ENCODE data around the gene C3orf52.

C3orf52 gene

DNA sequence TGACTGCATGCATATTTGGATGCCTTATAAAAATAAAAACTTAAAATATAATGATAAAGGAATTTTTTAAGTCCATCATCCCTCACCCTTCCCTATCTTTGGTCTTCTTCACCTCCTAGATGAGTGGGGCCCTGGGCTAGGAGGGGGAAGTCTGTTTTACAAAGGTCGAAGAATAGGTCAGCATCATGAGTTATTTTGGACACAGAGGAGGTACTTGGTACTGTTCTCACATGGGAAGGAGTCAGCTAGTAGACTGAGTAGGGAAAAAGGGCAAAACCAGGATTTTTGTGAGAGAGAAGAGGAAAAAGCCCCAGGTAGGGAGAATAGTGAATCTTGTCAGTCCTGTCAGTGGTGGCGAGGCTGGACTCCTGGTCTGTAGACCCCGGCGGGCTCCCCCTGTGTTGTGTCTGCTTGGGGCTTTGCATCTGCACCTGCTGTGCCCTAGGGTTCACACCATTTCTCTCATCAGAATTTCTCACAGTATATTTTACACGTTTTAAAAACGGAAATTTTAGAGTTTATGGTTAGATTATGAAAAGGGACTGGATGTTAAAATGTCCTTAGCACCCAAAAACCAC, 29.7 kb downstream of the C3orf52 start:
- no peak for DNase-seq
- in situ Hi-C loops (cut with MboI; ENCODE audit: low pct_unique_long_range_greater_than_20kb, low sequenced_read_pairs) = no loop called here

- DNase-seq = no peak
- in situ Hi-C loops (cut with MboI; ENCODE audit: low pct_unique_long_range_greater_than_20kb, low sequenced_read_pairs) = no loop called here
Measured at GRCh38 chr3:112116748-112117186, 30.6 kb downstream of the C3orf52 start.

DNA sequence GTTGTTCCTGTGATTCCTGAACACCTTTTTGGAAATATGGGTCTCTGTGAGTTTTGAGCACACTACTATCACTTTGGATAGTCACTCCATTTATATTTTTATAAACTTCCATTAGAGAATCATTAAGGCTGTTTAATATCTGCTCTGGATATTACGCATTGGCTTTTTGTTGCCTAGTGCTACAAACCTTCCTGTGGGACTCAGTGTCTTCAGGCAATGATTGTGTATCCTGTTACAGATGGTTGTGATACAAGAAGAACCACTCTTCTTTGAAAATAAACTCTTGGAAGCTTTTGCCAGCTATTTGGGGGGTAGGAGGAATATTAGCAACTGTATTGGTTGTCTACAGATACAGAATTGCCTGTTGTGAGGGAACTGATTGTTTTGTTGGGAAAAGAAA, 31.2 kb downstream of the C3orf52 start:
- in situ Hi-C loops (cut with MboI; ENCODE audit: low pct_unique_long_range_greater_than_20kb, low sequenced_read_pairs) = no loop called here
- no peak for DNase-seq

DNA sequence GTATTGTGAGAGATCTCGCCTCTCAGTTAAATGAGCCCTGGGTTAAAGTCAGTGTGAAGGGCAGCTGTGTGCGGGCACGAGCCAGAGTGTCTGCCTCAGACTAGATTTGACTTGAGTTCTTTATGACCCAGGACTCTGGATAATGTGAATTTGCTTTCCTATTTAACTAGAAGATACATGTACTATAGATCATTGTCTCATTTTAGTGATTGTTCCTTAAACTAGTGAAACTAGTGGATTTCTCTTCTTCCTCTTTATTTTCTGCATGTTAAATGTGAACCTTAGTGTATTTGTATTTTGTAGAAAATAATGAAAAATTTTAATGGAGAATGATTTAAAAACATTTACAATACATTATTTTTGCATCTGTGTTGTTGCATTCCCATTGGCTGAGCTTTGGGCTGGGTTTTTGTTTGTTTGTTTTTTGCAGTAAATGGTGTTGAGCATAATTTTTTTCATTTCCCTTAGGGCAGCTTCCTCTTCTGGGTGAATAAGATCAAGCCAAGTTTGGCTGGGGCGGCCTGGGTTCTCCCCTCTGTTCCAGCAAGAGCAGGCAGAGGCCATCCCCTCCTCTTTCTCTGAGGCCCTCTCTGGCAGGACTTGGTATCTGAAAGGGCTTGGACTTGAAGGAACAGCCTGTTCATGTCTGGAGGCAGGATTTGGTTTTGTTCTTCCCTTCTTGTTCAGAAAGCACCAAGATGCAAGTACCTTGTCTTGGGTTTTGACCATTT, 31.8 kb downstream of the C3orf52 start:
- in situ Hi-C loops (cut with MboI; ENCODE audit: low pct_unique_long_range_greater_than_20kb, low sequenced_read_pairs) = no loop called here
- peak; percentile 18 for DNase-seq

DNA sequence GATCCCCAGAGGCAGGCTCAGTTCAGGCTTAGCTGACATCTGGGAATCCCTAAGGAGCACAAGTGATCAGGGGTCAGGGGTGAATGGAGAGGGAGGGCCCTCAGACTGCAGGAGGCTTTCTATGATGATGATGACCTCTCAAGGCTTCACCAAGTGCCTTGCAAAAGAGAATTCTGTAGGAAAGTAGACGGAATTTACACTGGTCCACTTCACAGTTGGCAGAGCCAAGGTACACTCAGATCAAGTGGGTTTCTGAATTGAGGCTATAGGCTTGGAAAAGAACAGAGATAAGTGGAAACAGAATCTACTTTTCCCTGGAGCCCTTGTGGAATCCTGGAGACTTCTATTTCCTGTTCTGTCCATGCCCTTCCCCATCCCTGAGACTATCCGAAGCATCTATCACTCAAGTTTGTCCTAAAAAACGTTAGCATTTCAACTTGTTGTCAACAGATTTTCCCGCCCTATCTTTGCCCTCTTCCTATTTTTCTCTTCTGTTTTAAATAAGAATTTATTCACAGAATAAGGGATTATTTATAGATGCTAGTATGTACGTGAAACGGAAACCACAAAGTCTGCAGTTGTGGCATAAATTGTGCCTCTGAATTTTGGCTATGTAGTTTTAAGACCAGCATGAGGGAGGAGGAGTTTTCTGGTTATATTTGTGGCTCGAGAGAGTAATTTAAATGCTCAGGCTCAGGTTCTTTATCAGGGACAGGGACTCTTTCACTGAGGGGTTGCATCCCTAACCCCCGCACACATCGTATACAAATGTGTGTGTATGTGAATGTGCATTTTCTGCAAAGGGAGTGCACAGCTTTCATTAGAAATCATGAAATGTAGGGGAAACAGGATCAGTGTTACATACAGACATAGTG, 34.0 kb downstream of the C3orf52 start:
- in situ Hi-C loops (cut with MboI; ENCODE audit: low pct_unique_long_range_greater_than_20kb, low sequenced_read_pairs) = no loop called here
- peak; percentile 41 for DNase-seq

- no peak for DNase-seq
- in situ Hi-C loops (cut with MboI; ENCODE audit: low pct_unique_long_range_greater_than_20kb, low sequenced_read_pairs) = no loop called here
Measured at GRCh38 chr3:112121577-112122547, 35.7 kb downstream of the C3orf52 start.

DNA sequence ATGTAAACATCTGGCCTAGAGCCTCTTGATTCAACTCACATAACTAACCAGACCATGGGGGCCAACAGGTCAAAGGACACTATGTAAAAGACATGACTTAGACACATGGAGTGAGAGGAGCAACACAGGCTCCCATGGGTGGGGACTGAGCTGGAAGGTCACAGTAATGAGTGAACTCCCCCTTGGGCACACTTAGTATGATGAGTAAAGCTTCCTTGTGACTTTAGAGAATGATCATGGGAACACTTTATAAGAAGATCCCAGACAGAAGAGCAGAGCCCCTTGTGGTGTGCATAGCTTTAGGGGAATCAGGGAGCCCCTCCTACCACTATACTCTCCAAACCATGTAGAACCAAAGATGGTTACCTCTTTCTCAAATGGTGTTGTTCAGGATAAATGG, 36.7 kb downstream of the C3orf52 start:
- DNase-seq = no peak
- in situ Hi-C loops (cut with MboI; ENCODE audit: low pct_unique_long_range_greater_than_20kb, low sequenced_read_pairs) = no loop called here

DNA sequence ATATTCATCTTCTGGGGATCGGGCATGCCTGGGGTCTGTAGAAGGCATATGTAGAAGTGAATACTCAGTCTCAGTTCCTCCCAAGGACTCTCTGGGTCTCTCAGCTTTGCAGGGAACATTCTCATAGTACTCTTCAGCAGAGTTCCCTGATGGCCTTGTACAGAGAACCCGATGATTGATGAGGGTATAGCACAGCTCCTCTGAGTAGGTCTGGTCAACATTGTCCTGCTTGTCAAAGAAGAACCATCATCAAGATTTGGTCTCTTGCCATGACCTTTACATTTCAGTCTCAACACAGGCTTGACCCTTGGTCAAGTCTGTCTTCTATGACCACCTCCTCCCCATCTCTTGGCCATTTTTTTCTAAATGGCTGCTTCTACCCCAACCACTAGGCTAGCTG, 37.4 kb downstream of the C3orf52 start:
- no peak for DNase-seq
- in situ Hi-C loops (cut with MboI; ENCODE audit: low pct_unique_long_range_greater_than_20kb, low sequenced_read_pairs) = no loop called here

- no peak for DNase-seq
- in situ Hi-C loops (cut with MboI; ENCODE audit: low pct_unique_long_range_greater_than_20kb, low sequenced_read_pairs) = loop anchor here (25.0 kb wide), 1 partner anchor 387 kb away; no protein-coding TSS in a partner anchor
Measured at GRCh38 chr3:112124907-112125607, 38.9 kb downstream of the C3orf52 start.

GRCh38 chr3:112126511-112126911, 40.3 kb downstream of the C3orf52 start:
- in situ Hi-C loops (cut with MboI; ENCODE audit: low pct_unique_long_range_greater_than_20kb, low sequenced_read_pairs) = loop anchor here (25.0 kb wide), 1 partner anchor 386 kb away; no protein-coding TSS in a partner anchor
- DNase-seq = no peak

GRCh38 chr3:112127522-112128494, 41.6 kb downstream of the C3orf52 start:
- no peak for DNase-seq
- in situ Hi-C loops (cut with MboI; ENCODE audit: low pct_unique_long_range_greater_than_20kb, low sequenced_read_pairs) = loop anchor here (25.0 kb wide), 1 partner anchor 384 kb away; no protein-coding TSS in a partner anchor

- peak; percentile 20 for DNase-seq
- in situ Hi-C loops (cut with MboI; ENCODE audit: low pct_unique_long_range_greater_than_20kb, low sequenced_read_pairs) = loop anchor here (25.0 kb wide), 1 partner anchor 383 kb away; no protein-coding TSS in a partner anchor
Measured at GRCh38 chr3:112128843-112129727, 42.9 kb downstream of the C3orf52 start.

DNA sequence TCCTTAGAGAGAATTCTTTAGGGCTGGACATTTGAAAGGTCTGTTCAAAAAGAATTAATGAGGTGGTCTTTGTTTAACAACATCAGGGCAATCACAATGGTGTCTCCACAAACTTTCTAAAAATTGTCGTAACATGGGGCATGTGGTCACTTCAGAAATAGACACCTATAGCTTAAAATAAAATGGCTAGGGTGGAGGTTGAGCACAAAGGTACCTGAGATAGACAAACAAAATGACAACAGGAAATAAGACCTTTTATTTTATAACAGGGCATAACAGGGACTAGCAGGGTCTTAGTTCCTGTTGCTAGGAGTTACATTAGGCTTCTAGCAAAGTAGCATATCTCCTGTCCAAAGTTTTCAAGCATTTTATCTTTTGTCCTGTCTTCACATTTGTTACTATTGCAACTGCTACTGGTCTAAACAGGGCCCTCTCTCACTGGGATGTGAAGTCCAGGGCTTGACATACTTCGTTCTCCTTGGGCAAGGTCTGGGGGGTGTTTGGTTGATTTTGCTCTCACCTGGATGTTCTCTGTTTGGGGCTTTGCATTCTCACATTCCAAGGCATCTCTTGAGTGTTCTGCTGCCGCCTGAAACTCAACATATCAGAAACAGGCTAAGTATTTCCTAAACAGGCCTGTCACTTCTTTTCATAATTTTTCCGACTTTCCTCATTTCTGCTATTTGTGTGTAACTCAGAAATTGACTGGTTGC, 43.9 kb downstream of the C3orf52 start:
- no peak for DNase-seq
- in situ Hi-C loops (cut with MboI; ENCODE audit: low pct_unique_long_range_greater_than_20kb, low sequenced_read_pairs) = loop anchor here (25.0 kb wide), 1 partner anchor 382 kb away; no protein-coding TSS in a partner anchor

GRCh38 chr3:112130638-112130993, 44.4 kb downstream of the C3orf52 start:
- in situ Hi-C loops (cut with MboI; ENCODE audit: low pct_unique_long_range_greater_than_20kb, low sequenced_read_pairs) = loop anchor here (25.0 kb wide), 1 partner anchor 382 kb away; no protein-coding TSS in a partner anchor

GRCh38 chr3:112131111-112131510, 44.9 kb downstream of the C3orf52 start:
- in situ Hi-C loops (cut with MboI; ENCODE audit: low pct_unique_long_range_greater_than_20kb, low sequenced_read_pairs) = loop anchor here (25.0 kb wide), 1 partner anchor 381 kb away; no protein-coding TSS in a partner anchor
- DNase-seq = no peak

More at GRCh38 chr3:112130638-112130993, 44.4 kb downstream of the C3orf52 start:
- no peak for DNase-seq

Measured in KBM-7 (cell line).